ENCODE data around the gene MYO1B. TPM values are rescaled to one million over a fixed set of nuclear protein-coding genes. Genes with fewer than 3 reads are reported as not detected.

Gene MYO1B
- total RNA-seq (2021) = 37.8 and 48.3 TPM in 2 replicates
- percentile 78 among the genes with signal in this experiment for Bru-seq, nascent RNA
- percentile 67 among the genes with signal in this experiment for BruChase-seq, experiment 1, labeled RNA remaining after a 2-hour chase
- percentile 67 among the genes with signal in this experiment for BruChase-seq, experiment 2, labeled RNA remaining after a 6-hour chase
- long read RNA-seq, full-length matches to known transcripts = 67 of 109 reads
- long read RNA-seq, partial matches to known transcripts = 11 of 109 reads
- long read RNA-seq, other reads (novel, unspliced or antisense) = 31 of 109 reads

DNA sequence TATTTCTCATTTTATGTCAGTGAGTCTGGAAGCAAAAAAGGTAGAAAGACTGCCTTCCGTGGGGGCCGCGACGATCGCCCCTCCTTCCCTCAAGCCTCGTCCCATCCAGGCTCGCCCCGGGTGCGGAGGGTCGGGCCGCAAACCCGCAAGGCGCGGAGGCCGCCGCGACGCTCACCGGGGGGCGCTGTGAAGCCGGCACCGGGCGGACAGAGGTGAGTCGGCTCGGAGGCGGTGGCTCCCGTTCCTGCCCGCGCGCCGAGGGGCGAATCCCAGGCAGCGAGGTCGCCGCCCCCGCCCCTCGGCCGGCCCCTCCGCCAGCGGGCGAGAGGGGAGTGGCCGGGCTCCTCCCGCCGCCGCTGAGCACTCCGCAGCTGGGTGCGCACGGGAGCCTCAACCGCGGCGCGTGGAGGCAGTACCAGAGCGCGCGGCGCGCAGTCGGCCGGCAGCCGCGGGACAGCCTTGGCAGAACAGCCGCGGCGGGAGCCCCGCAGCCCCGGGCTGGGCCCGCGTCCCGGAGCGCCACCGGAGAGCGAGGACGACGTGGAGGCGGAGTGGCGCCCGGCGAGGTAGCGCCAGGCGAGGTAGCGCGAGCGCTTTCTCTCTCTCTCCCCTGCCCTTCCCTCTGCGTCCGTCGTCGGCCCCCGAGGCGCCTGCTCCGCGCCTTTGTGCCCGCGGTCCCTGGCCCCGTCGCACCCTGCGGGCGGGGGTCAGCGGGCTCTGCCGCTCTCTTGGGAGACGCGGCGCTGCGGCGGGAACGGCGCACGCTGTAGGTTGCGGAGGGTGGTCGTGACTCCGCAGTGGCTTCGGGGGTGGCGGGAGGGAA is at the start of gene MYO1B:
Gene MYO1B, plus strand, starts transcription at position 359 of the 823 bp plus-strand sequence. CDS start 31,492 bp downstream, outside the sequence.
- Histone ChIP-seq H3K27ac (ENCODE audit: low read depth, low read length, poor library complexity, severe bottlenecking) (peak within 1 kb of the TSS; percentile 70), H3K4me3 (ENCODE audit: low read depth, low read length, poor library complexity, severe bottlenecking) (peak within 1 kb of the TSS; percentile 71), H3K4me1 (ENCODE audit: insufficient read depth, low read length, poor library complexity, severe bottlenecking) (peaks cover 15% of the 10 kb centered on the region), H3K9me3 (ENCODE audit: low read depth, low read length, poor library complexity, severe bottlenecking) (no peaks in the 10 kb centered on the region), H3K36me3 (ENCODE audit: insufficient read depth, low read length, poor library complexity, severe bottlenecking) (no peaks in the 10 kb centered on the region), H3K27me3 (replicated peaks; ENCODE audit: insufficient read depth, low read depth, low read length, poor library complexity) (no peaks in the 10 kb centered on the region)
- peak; percentile 64 for DNase-seq (ENCODE audit: low spot score)
- ChIA-PET CTCF (no interaction called here), POLR2A (ENCODE audit: low non-redundant PET) (no interaction called here)
- intact Hi-C loops (cut with micrococcal nuclease; ENCODE audit: unreplicated experiment) = loop anchor here (5.0 kb wide), 1 partner anchor 77 kb away; no protein-coding TSS in a partner anchor
- TF ChIP-seq EZH2 (IDR thresholded peaks at IDR 0.05; ENCODE audit: borderline replicate concordance, low read depth, low read length, poor library complexity, severe bottlenecking) = no peak
- TF ChIP-seq, protein P1, sequence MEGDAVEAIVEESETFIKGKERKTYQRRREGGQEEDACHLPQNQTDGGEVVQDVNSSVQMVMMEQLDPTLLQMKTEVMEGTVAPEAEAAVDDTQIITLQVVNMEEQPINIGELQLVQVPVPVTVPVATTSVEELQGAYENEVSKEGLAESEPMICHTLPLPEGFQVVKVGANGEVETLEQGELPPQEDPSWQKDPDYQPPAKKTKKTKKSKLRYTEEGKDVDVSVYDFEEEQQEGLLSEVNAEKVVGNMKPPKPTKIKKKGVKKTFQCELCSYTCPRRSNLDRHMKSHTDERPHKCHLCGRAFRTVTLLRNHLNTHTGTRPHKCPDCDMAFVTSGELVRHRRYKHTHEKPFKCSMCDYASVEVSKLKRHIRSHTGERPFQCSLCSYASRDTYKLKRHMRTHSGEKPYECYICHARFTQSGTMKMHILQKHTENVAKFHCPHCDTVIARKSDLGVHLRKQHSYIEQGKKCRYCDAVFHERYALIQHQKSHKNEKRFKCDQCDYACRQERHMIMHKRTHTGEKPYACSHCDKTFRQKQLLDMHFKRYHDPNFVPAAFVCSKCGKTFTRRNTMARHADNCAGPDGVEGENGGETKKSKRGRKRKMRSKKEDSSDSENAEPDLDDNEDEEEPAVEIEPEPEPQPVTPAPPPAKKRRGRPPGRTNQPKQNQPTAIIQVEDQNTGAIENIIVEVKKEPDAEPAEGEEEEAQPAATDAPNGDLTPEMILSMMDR (conservative IDR thresholded peaks at IDR 0.05; ENCODE audit: low read depth, low read length) = peak; percentile 56
- no TSS peak for BruUV-seq (replicated peaks)

DNA sequence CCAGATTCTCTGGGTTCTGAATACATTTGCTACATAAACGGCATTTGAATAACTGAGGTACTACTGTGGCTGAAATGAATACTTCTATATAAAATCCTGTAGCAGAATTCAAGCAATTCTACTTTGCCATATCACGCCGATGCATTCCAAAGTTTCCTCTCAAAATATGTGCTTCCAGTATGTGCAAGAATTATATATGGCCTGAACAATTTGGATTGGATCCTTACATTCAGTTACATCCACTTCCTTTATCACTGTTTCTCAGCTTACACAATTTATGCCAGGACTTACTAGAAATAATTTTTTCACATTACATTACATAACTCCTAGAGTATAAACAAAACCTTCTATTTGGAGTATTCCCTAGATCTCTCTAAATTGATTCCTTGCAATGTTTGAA is 48.1 kb upstream of the MYO1B start:
- POLR2A ChIA-PET (ENCODE audit: low non-redundant PET) = no interaction called here
- Histone ChIP-seq H3K27me3 (replicated peaks; ENCODE audit: insufficient read depth, low read depth, low read length, poor library complexity) (no peaks in the 10 kb centered on the region), H3K27ac (ENCODE audit: low read depth, low read length, poor library complexity, severe bottlenecking) (no peak overlapping the region), H3K9me3 (ENCODE audit: low read depth, low read length, poor library complexity, severe bottlenecking) (no peaks in the 10 kb centered on the region), H3K36me3 (ENCODE audit: insufficient read depth, low read length, poor library complexity, severe bottlenecking) (no peaks in the 10 kb centered on the region), H3K4me1 (ENCODE audit: insufficient read depth, low read length, poor library complexity, severe bottlenecking) (peaks cover 2% of the 10 kb centered on the region), H3K4me3 (ENCODE audit: low read depth, low read length, poor library complexity, severe bottlenecking) (no peak overlapping the region)
- intact Hi-C loops (cut with micrococcal nuclease; ENCODE audit: unreplicated experiment) = no loop called here
- CTCF ChIA-PET = interaction anchor here (0.6 kb wide), 1 partner anchor 31 kb away, joined by 3 read pairs; no protein-coding TSS in a partner anchor
- no peak for DNase-seq (ENCODE audit: low spot score)
- no TSS peak for BruUV-seq (replicated peaks)
- no peak for TF ChIP-seq EZH2 (IDR thresholded peaks at IDR 0.05; ENCODE audit: borderline replicate concordance, low read depth, low read length, poor library complexity, severe bottlenecking)
- TF ChIP-seq, protein P1 (conservative IDR thresholded peaks at IDR 0.05; ENCODE audit: low read depth, low read length) = no peak

DNA sequence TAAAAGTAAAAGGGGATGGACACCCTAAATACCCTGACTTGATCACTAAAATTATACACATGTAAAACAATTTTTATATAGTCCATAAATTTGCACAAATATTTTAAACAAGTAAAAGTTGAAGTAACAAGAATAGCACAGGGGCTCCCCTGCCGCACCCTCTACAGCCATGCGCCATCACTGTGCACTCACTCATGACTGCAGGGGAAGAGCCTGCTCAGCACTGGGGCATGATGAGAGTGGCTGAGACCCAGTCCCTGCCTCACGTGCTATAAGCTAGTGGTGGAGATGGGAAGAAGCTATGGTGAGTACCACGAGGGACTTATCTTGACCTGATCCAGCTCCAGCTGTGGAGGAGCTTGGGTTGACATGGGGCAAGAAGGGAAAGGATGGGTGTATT is 46.9 kb upstream of the MYO1B start:
- no TSS peak for BruUV-seq (replicated peaks)
- no peak for TF ChIP-seq EZH2 (IDR thresholded peaks at IDR 0.05; ENCODE audit: borderline replicate concordance, low read depth, low read length, poor library complexity, severe bottlenecking)
- TF ChIP-seq, protein P1 (conservative IDR thresholded peaks at IDR 0.05; ENCODE audit: low read depth, low read length) = no peak
- Histone ChIP-seq H3K4me3 (ENCODE audit: low read depth, low read length, poor library complexity, severe bottlenecking) (no peak overlapping the region), H3K27me3 (replicated peaks; ENCODE audit: insufficient read depth, low read depth, low read length, poor library complexity) (no peaks in the 10 kb centered on the region), H3K9me3 (ENCODE audit: low read depth, low read length, poor library complexity, severe bottlenecking) (no peaks in the 10 kb centered on the region), H3K27ac (ENCODE audit: low read depth, low read length, poor library complexity, severe bottlenecking) (no peak overlapping the region), H3K4me1 (ENCODE audit: insufficient read depth, low read length, poor library complexity, severe bottlenecking) (peaks cover 9% of the 10 kb centered on the region), H3K36me3 (ENCODE audit: insufficient read depth, low read length, poor library complexity, severe bottlenecking) (no peaks in the 10 kb centered on the region)
- no peak for DNase-seq (ENCODE audit: low spot score)
- CTCF ChIA-PET = no interaction called here
- POLR2A ChIA-PET (ENCODE audit: low non-redundant PET) = no interaction called here
- intact Hi-C loops (cut with micrococcal nuclease; ENCODE audit: unreplicated experiment) = no loop called here

Measured in A673 (cell line).